Naive thymus-derived CD8-positive, alpha-beta T cell (primary cell): ENCODE measurements around the gene CELF5. TPM values are rescaled to one million over a fixed set of nuclear protein-coding genes. Genes with fewer than 3 reads are reported as not detected.

Experiments
- ATAC-seq, 2 donors: fragments of 150-1000 bp; cut with Tn5 transposase in 1 of 2; sonication (Bioruptor Pico), chemical (Tn5 transposase) in 1 of 2; 1 replicate in 1 of 2; 2 replicates in 1 of 2; pipeline ENCODE4 v1.10.0; 2021; ENCODE audit warnings: mild to moderate bottlenecking in 2 of 2, moderate library complexity in 2 of 2
- POLR2A ChIA-PET: fragments of 350-600 bp; sonication (Branson Sonifier 250); formaldehyde crosslinking; loops from one replicate; lab custom pipeline; 2021; ENCODE audit warnings: antibody characterized with exemption; lab: Charles Lee
- DNase-seq, 10 donors: peaks; one replicate each; pipeline versions ENCODE4 v3.0.0 to v3.0.0-alpha.2; 2020 to 2022
- H3K27ac Mint-ChIP-seq, 10 donors: one replicate each; pipeline ENCODE4 v1.8.0; 2020 to 2022; ENCODE audit warnings: mild to moderate bottlenecking in 10 of 10, mixed read lengths in 10 of 10, moderate library complexity in 4 of 10, inconsistent platforms in 1 of 10
- H3K27me3 Mint-ChIP-seq, 5 donors: one replicate each; pipeline ENCODE4 v1.8.0; 2021 to 2022; ENCODE audit warnings: mixed read lengths in 5 of 5
- H3K36me3 Mint-ChIP-seq, 3 donors: one replicate each; pipeline ENCODE4 v1.8.0; 2020 to 2022; ENCODE audit warnings: mixed read lengths in 3 of 3, mild to moderate bottlenecking in 2 of 3, inconsistent platforms in 1 of 3
- H3K4me1 Mint-ChIP-seq, 4 donors: one replicate each; pipeline ENCODE4 v1.8.0; 2021 to 2022; ENCODE audit warnings: mixed read lengths in 4 of 4
- H3K4me3 Mint-ChIP-seq, 10 donors: one replicate each; pipeline ENCODE4 v1.8.0; 2020 to 2022; ENCODE audit warnings: mild to moderate bottlenecking in 10 of 10, mixed read lengths in 10 of 10, moderate library complexity in 6 of 10, inconsistent platforms in 1 of 10
- H3K9me3 Mint-ChIP-seq, 9 donors: one replicate each; pipeline ENCODE4 v1.8.0; 2020 to 2022; ENCODE audit warnings: mixed read lengths in 9 of 9, mild to moderate bottlenecking in 3 of 9, inconsistent platforms in 1 of 9, moderate library complexity in 1 of 9
- polyA plus RNA-seq, 3 donors: library from polyadenylated mRNA; unstranded; fragments of 300-500 nt; fragmentation: Illumina TruSeq; gene quantifications; one replicate each; pipeline ENCODE4 v1.2.3, GENCODE V29; 2021
- total RNA-seq, 8 experiments: library from RNA in 2 of 8; stranded (reverse) in 2 of 8; gene quantifications; one replicate each; pipeline ENCODE4 v1.2.3 and lab custom pipeline; 2021 to 2026

Gene CELF5
- total and polyA plus RNA-seq, 5 experiments from 2014 or later: 0.23 to 0.41 TPM; not detected in 3

DNA sequence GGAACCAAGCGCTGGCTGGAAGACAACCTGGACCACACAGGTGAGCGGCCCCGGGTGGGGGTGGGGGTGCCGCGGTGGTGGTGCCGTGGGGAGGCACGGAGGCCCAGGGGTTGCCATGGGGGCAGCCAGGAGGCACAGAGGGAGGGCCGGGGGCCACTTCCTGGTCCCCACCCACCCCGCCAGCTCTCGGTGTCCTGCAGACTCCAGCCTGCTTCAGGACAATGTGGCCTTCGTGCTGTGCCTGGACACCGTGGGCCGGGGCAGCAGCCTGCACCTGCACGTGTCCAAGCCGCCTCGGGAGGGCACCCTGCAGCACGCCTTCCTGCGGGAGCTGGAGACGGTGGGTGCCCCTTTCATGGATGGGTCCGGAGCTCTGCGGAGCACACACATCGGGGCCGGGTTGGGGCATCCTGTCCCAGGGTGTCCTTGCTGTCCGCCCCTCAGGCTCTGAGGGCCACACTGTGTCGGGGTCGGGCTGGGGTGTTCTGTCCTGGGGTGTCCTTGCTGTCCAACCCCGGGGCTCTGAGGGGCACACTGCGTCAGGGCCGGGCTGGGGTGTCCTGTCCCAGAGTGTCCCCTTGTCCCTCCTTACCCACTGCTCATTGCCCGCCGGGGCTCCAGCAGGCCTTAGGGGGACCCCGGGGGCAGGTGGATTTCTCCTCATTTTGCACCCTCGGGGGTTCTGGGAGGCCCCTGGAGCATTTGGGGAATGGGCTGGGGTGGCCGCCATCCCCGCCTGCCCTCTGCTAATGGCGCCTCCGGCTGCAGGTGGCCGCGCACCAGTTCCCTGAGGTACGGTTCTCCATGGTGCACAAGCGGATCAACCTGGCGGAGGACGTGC, 20.4 kb upstream of the CELF5 start:
- POLR2A ChIA-PET: interaction anchor here (0.6 kb wide), 1 partner anchor 17 kb away, joined by 3 read pairs; no protein-coding TSS in a partner anchor
- H3K9me3 Mint-ChIP-seq: no peaks in the 10 kb centered on the region
- no peak for ATAC-seq
- no peak for DNase-seq
- H3K4me1 Mint-ChIP-seq: no peaks in the 10 kb centered on the region
- H3K4me3 Mint-ChIP-seq: no peak overlapping the region
- H3K27me3 Mint-ChIP-seq: no peaks in the 10 kb centered on the region
- H3K27ac Mint-ChIP-seq: no peak overlapping the region
- H3K36me3 Mint-ChIP-seq: peaks cover 0 to 23% (median 0%) of the 10 kb centered on the region in 3 donors

DNA sequence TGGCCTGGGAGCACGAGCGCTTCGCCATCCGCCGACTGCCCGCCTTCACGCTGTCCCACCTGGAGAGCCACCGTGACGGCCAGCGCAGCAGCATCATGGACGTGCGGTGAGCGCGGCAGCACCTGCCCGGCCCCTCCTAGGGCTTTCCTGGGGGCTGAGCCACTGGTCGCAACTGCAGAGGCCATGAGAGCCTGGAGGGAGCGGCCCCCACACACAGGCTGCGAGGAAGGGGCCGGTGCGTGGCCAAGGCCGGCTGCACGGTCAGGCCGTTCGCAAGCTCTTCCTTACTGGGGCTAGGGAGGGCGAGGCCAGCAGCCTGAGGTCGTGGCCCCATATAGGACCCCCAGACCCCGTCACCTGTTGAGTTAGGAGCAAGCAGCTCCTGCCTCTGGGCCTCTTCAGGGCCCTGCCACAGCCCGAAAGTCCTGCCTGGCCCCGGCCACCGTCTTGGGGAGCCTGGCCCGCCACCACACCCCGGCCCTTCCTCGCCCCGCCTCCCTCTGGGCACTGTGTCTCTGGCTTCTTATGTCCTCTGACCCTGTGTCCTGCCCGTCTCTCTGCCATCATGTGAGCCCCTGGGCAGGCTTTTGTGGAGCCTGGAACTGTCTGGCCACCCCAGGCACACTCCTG, 19.7 kb upstream of the CELF5 start:
- no peak for DNase-seq
- Mint-ChIP-seq H3K4me1 (no peaks in the 10 kb centered on the region), H3K9me3 (no peaks in the 10 kb centered on the region), H3K4me3 (no peak overlapping the region), H3K27ac (no peak overlapping the region), H3K36me3 (peaks cover 0 to 22% (median 0%) of the 10 kb centered on the region in 3 donors), H3K27me3 (no peaks in the 10 kb centered on the region)
- ATAC-seq: no peak
- POLR2A ChIA-PET: no interaction called here

DNA sequence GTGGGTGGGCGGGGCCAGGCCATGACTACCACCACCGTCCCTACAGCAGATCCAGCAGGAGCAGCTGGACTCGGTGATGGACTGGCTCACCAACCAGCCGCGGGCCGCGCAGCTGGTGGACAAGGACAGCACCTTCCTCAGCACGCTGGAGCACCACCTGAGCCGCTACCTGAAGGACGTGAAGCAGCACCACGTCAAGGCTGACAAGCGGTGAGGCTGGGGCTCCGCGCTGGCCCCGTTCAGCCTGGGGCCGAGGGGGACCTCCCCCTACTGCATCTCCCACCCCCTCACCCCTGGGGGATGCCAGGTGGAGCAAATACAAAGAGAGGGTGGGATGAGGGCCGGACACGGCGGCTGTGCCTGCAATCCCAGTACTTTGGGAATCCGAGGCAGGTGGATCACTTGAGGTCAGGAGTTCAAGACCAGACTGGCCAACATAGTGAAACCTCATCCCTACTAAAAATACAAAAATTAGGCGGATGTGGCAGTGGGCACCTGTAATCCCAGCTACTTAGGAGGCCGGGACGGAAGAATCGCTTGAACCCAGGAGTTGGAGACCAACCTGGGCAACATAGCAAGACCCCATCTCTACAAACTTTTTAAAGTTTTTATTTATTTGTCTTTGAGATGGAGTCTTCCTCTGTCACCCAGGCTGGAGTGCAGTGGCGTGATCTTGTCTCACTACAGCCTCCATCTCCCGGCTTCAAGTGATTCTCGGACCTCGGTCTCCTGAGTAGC, 18.1 kb upstream of the CELF5 start:
- POLR2A ChIA-PET: interaction anchor here (0.6 kb wide), 1 partner anchor 32 kb away, joined by 4 read pairs; no protein-coding TSS in a partner anchor
- no peak for ATAC-seq
- peaks cover 0 to 15% (median 0%) of the 10 kb centered on the region in 3 donors for H3K36me3 Mint-ChIP-seq
- H3K4me1 Mint-ChIP-seq: peaks cover 0 to 10% (median 0%) of the 10 kb centered on the region in 4 donors
- no peak overlapping the region for H3K27ac Mint-ChIP-seq
- no peak overlapping the region for H3K4me3 Mint-ChIP-seq
- H3K27me3 Mint-ChIP-seq: no peaks in the 10 kb centered on the region
- H3K9me3 Mint-ChIP-seq: no peaks in the 10 kb centered on the region
- no peak for DNase-seq

DNA sequence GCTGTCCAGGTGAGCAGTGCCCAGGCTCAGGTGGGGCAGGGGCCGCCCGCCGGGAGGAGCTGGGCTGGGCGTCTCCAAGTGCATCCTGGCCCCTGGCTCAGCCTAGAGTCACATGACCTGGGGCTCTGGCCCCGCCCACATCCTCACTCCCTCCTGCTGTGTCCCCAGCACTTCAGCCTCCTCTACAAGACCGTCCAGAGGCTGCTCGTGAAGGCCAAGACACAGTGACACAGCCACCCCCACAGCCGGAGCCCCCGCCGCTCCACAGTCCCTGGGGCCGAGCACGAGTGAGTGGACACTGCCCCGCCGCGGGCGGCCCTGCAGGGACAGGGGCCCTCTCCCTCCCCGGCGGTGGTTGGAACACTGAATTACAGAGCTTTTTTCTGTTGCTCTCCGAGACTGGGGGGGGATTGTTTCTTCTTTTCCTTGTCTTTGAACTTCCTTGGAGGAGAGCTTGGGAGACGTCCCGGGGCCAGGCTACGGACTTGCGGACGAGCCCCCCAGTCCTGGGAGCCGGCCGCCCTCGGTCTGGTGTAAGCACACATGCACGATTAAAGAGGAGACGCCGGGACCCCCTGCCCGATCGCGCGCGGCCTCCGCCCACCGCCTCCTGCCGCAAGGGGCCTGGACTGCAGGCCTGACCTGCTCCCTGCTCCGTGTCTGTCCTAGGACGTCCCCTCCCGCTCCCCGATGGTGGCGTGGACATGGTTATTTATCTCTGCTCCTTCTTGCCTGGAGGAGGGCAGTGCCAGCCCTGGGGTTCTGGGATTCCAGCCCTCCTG, 16.8 kb upstream of the CELF5 start:
- Mint-ChIP-seq H3K9me3 (no peaks in the 10 kb centered on the region), H3K27ac (no peak overlapping the region), H3K4me1 (peaks cover 0 to 10% (median 0%) of the 10 kb centered on the region in 4 donors), H3K36me3 (peaks cover 0 to 12% (median 0%) of the 10 kb centered on the region in 3 donors), H3K27me3 (no peaks in the 10 kb centered on the region), H3K4me3 (no peak overlapping the region)
- DNase-seq (no peak), ATAC-seq (peak in 1 of 2 donors; percentile 23)
- POLR2A ChIA-PET: no interaction called here

DNA sequence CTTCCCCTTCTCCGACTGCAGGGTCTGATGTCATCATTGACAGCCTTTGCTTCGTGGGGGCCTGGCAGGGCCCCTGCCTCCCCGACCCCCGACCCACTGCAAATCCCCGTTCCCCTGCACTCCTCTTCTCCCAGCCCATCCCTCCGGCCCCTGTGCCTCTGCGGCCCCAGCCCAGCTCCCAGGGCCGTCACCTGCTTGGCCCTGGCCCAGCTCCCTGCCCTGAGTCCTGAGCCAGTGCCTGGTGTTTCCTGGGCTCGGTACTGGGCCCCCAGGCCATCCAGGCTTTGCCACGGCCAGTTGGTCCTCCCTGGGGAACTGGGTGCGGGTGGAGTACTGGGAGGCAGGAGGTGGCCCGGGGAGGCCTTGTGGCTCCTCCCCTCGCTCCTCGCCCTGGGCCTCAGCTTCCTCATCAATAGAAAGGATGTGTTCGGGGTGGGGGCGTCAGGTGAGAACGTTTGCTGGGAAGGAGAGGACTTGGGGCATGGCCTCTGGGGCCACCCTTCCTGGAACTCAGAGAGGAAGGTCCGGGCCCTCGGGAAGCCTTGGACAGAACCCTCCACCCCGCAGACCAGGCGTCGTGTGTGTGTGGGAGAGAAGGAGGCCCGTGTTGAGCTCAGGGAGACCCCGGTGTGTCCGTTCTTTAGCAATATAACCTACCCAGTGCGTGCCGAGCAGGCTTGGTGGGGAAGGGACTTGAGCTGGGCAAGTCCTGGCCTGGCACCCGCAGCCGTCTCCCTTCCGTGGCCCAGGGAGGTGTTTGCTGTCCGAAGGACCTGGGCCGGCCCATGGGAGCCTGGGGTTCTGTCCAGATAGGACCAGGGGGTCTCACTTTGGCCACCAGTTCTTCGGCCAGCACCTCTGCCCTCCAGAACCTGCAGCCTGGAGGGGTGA, 15.9 kb upstream of the CELF5 start:
- no peaks in the 10 kb centered on the region for H3K9me3 Mint-ChIP-seq
- no peak overlapping the region for H3K4me3 Mint-ChIP-seq
- H3K27me3 Mint-ChIP-seq: no peaks in the 10 kb centered on the region
- peaks cover 0 to 10% (median 1%) of the 10 kb centered on the region in 4 donors for H3K4me1 Mint-ChIP-seq
- H3K27ac Mint-ChIP-seq: peak overlapping the region in 1 of 10 donors; percentile 40
- POLR2A ChIA-PET: interaction anchor here (0.6 kb wide), 1 partner anchor 25 kb away, joined by 7 read pairs; no protein-coding TSS in a partner anchor
- peaks cover 0 to 12% (median 0%) of the 10 kb centered on the region in 3 donors for H3K36me3 Mint-ChIP-seq
- ATAC-seq (no peak), DNase-seq (no peak)

DNA sequence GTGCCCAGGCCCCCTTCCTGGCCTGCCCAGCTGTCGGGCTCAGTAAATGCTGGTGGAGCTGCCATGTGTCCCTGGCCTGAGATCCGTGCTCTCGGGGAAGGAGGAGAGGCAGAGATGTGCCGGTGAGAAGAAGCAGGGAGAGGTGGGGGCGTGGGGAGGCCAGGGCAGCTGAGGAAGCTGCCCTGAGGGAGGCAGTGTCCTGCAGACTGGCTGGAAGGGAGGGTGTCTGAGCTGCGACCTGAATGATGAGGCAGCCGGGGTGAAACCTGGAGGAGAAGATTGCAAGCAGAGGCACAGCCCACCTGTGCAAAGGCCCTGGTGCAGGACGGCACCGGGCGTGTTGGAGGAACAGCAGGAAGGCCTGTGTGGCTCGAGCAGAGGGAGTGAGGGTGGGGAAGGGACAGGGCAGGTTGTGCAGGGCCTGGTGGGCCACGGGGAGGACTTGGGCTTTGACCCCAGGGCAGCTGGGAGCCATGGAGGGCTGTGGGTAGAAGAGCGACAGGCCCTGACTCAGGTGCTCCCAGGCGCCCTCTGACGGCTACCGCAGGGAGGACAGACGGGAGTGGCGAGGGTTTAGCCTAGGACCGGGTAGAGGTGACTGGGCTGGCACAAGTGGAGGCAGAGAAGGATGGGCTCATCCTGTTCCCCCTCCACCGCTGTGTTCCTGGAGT, 14.0 kb upstream of the CELF5 start:
- POLR2A ChIA-PET: interaction anchor here (0.5 to 1.5 kb wide), 4 partner anchors 13 to 429 kb away, joined by 3 to 5 read pairs (median 4); no protein-coding TSS in a partner anchor
- peaks cover 0 to 8% (median 0%) of the 10 kb centered on the region in 3 donors for H3K36me3 Mint-ChIP-seq
- peak overlapping the region in 1 of 10 donors; percentile 51 for H3K27ac Mint-ChIP-seq

DNA sequence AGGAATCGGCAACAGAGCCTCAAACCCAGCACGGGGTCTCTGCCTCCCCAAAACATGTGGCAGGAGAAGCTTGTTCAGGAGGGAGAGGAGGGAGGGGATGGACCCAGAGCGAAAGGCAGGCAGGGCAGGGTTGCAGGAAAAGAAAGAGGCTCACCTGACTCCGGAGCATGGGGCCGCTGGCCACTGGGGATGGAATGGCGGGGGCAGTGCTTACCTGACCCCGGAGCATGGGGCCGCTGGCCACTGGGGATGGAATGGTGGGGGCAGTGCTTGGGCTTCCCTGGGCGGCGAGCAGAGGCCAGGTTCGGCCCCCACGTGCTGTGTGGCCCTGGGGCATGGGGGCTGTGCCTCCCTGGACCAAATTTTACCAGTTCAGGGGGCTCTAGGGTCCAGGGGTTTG, 13.3 kb upstream of the CELF5 start:
- no peak overlapping the region for H3K4me3 Mint-ChIP-seq
- H3K4me1 Mint-ChIP-seq: peaks cover 0 to 10% (median 1%) of the 10 kb centered on the region in 4 donors
- ATAC-seq (no peak), DNase-seq (no peak)
- H3K27ac Mint-ChIP-seq: peak overlapping the region in 2 of 10 donors; percentile 51 to 53
- POLR2A ChIA-PET: interaction anchor here (0.9 to 1.5 kb wide), 2 partner anchors 14 to 26 kb away, joined by 4 to 5 read pairs; no protein-coding TSS in a partner anchor
- peaks cover 0 to 5% (median 0%) of the 10 kb centered on the region in 3 donors for H3K36me3 Mint-ChIP-seq
- no peaks in the 10 kb centered on the region for H3K9me3 Mint-ChIP-seq
- H3K27me3 Mint-ChIP-seq: no peaks in the 10 kb centered on the region

More for the DNA sequence above, 14.0 kb upstream of the CELF5 start:
- H3K4me1 Mint-ChIP-seq: peaks cover 0 to 10% (median 1%) of the 10 kb centered on the region in 4 donors
- no peaks in the 10 kb centered on the region for H3K27me3 Mint-ChIP-seq
- no peaks in the 10 kb centered on the region for H3K9me3 Mint-ChIP-seq
- no peak overlapping the region for H3K4me3 Mint-ChIP-seq
- DNase-seq (peak; percentile 36 to 79 (median 58)), ATAC-seq (peak; percentile 86)

DNA sequence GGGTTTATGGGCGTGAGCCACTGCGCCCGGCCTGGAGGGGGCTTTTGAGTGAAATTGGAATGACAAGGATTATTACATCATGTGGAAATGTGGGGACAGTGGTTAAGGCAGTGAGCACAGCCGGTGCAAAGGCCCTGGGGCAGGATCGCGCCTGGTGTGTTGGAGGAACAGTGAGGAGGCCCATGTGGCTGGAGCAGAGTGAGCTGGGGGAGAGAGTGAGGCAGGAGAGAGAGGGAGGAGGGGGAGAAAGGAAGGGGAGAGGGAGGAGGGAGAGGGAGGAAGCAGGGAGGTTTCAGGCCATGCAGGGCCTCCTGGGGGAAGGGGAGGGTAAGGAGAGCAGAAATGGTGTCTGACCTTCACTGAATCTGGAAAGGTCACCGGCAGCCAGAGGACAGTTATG, 11.3 kb upstream of the CELF5 start:
- Mint-ChIP-seq H3K9me3 (no peaks in the 10 kb centered on the region), H3K4me1 (peaks cover 0 to 10% (median 1%) of the 10 kb centered on the region in 4 donors), H3K27ac (peak overlapping the region in 1 of 10 donors; percentile 48)

DNA sequence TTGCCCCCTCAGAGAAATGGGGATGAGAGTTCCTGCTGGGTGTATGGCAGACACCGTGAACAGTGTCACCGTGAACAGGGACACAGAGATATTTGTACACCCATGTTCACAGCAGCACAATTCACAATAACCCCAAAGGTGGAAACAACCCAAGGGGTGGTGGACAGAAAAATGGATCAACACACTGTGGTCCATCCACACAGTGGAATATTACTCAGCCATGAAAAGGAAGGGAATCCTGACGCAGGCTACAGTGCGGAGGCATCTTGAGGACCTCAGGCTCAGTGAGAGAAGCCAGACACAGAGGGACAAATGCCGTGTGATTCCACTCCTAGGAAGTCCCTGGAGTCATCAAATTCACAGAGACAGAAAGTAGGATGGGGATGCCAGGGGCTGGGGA, 7.6 kb upstream of the CELF5 start:
- Mint-ChIP-seq H3K4me3 (no peak overlapping the region), H3K36me3 (no peaks in the 10 kb centered on the region), H3K4me1 (peaks cover 0 to 2% (median 0%) of the 10 kb centered on the region in 4 donors), H3K27ac (no peak overlapping the region), H3K27me3 (no peaks in the 10 kb centered on the region), H3K9me3 (no peaks in the 10 kb centered on the region)
- ATAC-seq: no peak
- POLR2A ChIA-PET: no interaction called here
- DNase-seq: no peak

More for the DNA sequence above, 11.3 kb upstream of the CELF5 start:
- Mint-ChIP-seq H3K36me3 (no peaks in the 10 kb centered on the region), H3K4me3 (no peak overlapping the region), H3K27me3 (no peaks in the 10 kb centered on the region)
- POLR2A ChIA-PET: no interaction called here
- ATAC-seq: no peak
- no peak for DNase-seq

DNA sequence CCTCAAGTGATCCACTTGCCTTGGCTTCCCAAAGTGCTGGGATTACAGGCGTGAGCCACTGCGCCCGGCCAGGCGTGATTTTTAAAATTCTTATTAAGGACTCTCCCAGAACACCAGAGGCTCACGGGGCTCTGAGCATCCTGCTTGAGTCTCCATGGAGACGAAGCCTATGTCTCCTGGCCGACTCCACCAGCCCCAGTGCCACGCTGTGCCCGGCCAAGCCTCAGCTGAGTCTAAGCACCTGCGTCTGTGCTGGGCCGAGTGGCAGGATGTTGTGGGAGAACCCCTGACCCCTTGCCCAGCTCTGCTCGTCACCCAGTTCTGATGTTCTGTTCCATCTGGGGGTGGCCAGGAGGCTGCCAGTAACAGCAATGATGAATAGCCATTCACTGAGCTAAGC, 3.9 kb upstream of the CELF5 start:
- POLR2A ChIA-PET: interaction anchor here (0.7 kb wide), 1 partner anchor 17 kb away, joined by 3 read pairs; no protein-coding TSS in a partner anchor
- Mint-ChIP-seq H3K4me3 (no peak overlapping the region), H3K9me3 (no peaks in the 10 kb centered on the region), H3K27me3 (peaks cover 0 to 5% (median 0%) of the 10 kb centered on the region in 5 donors), H3K27ac (no peak overlapping the region), H3K4me1 (no peaks in the 10 kb centered on the region), H3K36me3 (no peaks in the 10 kb centered on the region)
- ATAC-seq (no peak), DNase-seq (no peak)
